Globus pallidus (tissue), 1 donor: ENCODE measurements around the gene RPL13A.

ENCODE experiments used
- DNase-seq: peaks from one replicate; pipeline ENCODE4 v3.0.0-alpha.2; 2015; ENCODE audit warnings: low spot score

RPL13A gene

GRCh38 chr19:49481020-49481683 lies 6.3 kb upstream of the RPL13A start:
- no peak for DNase-seq

DNA sequence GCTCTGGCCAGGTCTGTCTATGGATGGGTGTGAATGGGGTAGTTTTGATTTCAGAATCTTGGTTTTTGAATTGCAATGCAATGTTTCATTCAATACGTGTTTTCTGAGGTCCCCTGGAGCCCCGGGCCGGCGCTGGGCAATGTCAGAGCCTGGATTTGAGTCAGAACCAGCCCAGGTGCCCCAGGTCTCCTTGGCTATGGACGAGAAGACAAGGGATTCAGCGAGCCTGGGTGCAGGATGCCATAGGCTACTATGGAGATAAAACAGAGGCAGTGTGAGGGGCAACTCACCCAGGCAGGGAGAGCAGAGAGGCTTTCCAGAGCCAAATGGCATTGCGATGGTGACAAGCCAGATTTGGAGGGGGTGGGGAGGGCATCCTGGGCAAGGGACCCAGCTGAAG lies 1.2 kb upstream of the RPL13A start:
- DNase-seq = no peak

DNA sequence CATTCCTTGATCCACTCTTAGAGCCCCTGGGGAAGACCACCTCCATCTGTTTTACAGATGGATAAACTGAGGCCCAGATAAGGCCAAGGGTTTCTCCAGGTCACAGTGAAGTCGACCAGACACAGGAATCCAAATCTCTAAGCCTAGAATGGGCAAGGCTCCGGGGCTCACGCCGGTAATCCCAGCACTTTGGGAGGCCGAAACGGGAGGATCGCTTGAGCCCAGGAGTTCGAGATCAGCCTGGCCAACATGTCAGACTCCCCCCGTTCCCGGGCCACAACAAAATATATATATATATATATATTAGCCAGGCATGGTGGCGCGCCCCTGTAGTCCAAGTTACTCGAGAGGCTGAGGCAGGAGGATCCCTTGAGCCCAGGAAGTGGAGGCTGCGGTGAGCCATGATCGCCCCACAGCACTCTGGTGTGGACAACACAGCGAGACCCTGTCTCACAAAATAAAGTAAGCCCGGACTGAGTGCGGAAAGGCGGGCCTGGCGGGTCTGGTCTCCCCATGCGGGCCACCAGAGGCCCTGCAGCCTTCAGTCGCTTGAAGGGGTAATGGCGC lies 615 bp upstream of the RPL13A start:
- no peak for DNase-seq

DNA sequence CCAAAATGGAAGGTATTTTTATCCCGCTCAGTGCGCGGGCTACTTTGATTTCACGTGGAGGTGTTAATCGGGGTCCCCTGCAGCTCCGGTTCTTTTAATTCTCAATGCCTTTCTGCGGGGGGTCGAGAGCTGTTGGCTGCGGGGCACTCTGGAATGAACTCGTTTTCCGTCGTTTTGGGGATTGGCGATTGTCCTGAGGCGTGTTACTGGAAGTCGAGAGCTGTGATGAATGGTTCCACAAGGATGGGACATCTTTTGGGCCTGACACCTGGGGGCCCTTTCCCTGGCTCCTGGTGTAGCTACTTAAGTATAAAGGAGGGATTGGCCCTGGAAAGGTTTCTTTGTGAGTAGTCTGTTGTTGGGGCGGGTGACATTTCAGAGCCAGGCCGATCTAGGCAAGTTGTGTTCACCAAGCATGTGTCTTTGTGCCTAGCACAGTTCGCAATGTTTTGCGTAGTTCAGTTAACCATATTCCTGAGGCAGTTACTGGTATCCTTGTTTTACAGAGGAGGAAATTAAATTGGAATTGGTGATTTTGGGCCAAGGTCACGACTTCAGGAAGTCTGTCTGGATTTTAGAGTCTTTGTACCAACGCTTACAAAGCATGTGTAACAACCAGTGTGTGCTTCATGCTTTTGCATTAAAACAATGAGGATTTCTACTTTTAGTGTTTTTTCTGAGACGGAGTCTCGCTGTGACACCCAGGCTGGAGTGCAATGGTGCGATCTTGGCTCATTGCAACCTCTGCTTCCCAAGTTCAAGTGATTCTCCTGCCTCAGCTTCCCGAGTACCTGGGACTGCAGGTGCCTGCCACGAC lies 846 bp downstream of the RPL13A start:
- DNase-seq = no peak

GRCh38 chr19:49488863-49489537 lies 1.6 kb downstream of the RPL13A start:
- no peak for DNase-seq

GRCh38 chr19:49489601-49490167 lies 2.3 kb downstream of the RPL13A start:
- no peak for DNase-seq

DNA sequence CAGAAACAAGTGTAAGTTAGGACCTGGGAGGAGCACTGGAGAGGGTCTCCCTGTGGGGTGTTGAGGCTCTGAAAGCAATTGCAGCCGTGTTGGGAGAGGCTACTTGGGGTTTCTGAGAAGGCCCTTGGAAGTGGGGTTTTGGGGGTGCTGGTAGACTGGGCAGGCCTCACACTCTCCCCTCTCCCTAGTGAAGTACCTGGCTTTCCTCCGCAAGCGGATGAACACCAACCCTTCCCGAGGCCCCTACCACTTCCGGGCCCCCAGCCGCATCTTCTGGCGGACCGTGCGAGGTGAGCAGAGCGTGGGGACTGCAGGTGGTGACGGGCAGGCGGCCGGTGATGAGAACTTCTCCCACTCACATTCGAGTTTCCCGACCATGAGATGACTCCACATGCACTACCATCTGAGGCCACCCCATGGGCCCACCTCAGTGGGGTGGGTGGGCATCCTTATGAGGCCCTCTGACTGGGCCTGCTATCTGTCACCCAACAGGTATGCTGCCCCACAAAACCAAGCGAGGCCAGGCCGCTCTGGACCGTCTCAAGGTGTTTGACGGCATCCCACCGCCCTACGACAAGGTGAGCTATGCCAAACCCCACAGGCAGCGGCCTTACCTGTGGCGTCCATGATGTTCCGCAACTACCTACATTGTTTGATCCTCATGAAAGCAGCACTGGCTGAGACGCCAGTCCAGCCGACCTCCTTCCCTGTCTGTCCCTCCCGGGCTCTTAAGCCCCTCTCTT lies 3.0 kb downstream of the RPL13A start:
- DNase-seq = no peak

GRCh38 chr19:49491030-49491803 lies 3.8 kb downstream of the RPL13A start:
- DNase-seq = no peak

DNA sequence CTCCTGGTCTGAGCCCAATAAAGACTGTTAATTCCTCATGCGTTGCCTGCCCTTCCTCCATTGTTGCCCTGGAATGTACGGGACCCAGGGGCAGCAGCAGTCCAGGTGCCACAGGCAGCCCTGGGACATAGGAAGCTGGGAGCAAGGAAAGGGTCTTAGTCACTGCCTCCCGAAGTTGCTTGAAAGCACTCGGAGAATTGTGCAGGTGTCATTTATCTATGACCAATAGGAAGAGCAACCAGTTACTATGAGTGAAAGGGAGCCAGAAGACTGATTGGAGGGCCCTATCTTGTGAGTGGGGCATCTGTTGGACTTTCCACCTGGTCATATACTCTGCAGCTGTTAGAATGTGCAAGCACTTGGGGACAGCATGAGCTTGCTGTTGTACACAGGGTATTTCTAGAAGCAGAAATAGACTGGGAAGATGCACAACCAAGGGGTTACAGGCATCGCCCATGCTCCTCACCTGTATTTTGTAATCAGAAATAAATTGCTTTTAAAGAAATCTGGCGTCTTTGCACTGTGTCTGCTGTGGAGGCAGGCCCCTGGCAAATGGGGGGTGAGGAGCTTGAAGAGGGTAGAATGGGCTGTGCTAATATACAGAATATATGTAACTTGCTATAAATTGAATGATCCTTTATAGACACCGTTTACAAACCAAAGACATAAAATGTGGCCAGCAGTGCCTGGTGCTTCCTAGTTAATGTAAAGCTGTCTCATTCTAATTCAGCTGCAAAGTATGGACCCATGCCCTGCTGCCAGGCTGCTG lies 4.6 kb downstream of the RPL13A start:
- DNase-seq = no peak

DNA sequence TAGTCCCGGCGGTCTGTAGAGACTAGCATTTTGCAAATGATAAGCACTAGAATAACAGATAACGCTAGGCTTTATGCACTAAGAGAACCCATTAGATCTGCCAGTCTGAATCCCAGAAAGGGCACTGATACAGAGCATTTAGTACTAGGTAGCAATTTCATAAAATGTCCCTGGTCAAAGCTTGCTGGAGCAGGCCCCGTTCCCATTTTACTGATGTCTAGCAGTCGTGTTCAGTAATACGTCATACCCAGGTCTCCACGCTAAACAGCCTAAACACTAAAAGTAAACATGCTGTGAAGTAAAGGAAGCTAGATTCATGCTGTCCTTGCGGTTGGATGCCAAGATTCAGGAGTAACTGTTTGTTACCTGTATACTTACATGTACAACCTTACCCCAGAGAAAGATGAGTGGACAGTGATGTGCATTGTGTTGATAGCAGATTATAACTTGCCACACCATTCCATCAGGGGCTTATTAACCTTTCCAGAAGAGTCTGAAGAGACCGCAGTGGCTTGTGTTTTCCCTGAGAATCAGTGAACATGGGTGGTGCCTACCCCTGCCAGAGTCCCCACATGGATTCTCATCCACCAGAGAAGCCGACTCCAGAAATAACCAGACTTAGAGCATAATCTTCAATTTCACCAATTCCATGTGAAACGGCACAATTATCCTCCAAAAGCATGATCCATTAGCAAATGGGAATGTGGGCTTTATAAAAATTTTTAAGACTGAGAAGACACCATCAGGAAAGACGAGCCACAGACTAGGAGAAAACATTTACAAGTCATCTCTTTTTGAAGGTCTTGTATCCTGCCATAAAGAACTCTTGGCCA lies 5.4 kb downstream of the RPL13A start:
- no peak for DNase-seq

- DNase-seq = no peak
Observed at GRCh38 chr19:49496574-49497008, 9.2 kb downstream of the RPL13A start.

DNA sequence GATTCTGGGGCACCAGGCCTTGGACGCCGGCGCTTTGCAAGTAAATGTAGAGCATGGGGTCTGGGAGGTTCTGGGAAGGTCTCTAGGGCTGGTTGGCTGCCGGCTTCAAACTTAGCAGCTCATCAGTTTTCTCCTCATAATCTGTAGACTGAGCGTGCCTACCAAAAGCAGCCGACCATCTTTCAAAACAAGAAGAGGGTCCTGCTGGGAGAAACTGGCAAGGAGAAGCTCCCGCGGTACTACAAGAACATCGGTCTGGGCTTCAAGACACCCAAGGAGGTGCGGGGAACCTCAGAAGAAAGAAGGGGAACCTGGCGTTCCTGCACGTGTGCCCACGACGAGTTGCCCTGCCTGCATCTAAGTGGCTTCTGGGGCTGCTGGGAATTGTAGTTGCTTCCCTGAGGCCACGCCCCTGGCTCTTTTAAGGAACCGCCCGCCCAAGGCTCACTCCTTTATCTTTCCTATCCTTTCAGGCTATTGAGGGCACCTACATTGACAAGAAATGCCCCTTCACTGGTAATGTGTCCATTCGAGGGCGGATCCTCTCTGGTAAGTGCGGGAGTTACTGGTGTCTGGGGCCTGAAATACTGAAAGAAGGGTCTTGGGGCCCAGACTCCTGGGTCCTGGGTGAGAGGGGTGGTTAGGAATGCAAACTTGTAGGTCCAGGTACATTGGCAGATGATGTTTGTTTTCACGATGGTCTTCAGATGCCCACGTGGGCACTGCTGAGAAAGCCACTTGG lies 9.8 kb downstream of the RPL13A start:
- no peak for DNase-seq

DNA sequence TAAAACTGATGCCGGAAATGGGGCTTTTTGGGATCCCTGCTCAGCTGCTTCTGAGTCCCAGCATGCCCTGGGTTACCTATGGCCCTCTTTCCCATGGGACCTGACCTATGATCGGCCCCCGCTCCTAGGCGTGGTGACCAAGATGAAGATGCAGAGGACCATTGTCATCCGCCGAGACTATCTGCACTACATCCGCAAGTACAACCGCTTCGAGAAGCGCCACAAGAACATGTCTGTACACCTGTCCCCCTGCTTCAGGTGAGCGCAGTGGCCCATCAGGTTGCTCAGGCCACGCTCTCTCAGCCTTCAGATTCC lies 10.3 kb downstream of the RPL13A start:
- no peak for DNase-seq

DNA sequence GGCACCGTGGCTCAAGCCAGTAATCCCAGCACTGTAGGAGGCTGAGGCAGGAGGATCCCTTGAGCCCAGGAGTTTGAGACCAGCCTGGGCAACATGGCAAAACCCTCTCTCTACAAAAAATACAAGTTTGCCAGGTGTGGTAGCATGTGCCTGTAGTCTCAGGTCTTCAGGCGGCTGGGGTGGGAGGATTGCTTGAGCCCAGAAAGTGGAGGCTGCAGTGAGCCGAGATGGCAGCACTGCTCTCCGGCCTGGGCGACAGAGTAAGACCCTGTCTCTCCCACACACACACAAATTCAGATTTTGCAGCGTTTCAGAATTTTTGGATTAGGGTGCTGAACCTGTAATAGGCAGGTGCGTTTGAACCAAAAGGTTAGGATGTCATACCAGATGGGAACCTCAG lies 11.1 kb downstream of the RPL13A start:
- DNase-seq = no peak

DNA sequence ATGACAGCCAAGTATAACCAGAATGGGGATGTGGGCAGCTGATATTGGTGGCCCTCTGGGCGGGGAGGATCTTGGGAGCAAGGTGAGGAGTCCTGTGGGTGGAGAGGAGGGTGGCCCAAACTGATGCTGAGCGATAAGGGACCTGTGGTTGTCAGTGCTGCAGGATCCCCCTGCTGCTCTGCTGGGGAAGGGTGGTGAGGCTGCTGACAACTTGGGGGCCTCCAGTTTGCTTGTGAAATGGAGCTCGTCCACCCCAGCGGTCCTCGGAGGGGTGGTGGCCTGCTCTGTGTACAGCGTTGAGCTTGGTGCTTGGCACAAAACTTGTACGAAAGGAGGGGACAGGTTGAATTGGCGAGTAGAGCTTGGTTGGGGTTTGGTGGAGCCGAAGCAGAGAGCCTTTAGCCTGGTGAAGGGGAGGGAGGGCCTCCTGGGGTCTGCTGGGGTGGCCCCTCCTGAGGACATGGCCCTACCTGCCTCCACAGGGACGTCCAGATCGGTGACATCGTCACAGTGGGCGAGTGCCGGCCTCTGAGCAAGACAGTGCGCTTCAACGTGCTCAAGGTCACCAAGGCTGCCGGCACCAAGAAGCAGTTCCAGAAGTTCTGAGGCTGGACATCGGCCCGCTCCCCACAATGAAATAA lies 11.7 kb downstream of the RPL13A start:
- DNase-seq = no peak

- no peak for DNase-seq
Observed at GRCh38 chr19:49502866-49503581, 15.6 kb downstream of the RPL13A start.

GRCh38 chr19:49503582-49503962 lies 16.2 kb downstream of the RPL13A start:
- DNase-seq = no peak
